Bone marrow (tissue), 2 donors: Measurements from ENCODE around the gene KLK11.
A peak's percentile ranks its signal among the peaks of the same experiment; 100 is the strongest.

Experiments
- DNase-seq, 2 donors: peaks; one replicate each; lab custom pipeline; 2025; lab: John Stamatoyannopoulos, UW

Gene KLK11

GRCh38 chr19:51027873-51028272 is 1.5 kb upstream of the KLK11 start:
- no peak for DNase-seq

- no peak for DNase-seq
Measured at GRCh38 chr19:51027126-51027806, 850 bp upstream of the KLK11 start.

- no peak for DNase-seq
Measured at GRCh38 chr19:51025809-51026553, 435 bp downstream of the KLK11 start.

- DNase-seq = no peak
Measured at GRCh38 chr19:51025401-51025800, 1.0 kb downstream of the KLK11 start.

DNA sequence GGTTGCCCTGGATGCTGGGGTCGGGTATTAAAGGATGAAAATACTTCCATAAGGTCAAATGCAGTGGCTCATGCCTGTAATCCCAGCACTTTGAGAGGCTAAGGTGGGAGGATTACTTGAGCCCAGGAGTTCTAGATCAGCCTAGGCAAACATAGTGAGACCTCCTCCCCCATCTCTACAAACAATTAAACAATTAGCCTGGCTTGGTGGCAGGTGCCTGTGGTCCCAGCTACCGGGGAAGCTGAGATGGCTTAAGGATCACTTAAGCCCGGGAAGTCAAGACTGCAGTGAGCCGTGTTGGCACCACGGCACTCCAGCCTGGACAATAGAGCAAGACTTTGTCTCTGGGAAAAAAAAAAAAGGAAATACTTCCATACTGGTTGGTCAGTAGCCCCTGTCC is 1.5 kb downstream of the KLK11 start:
- no peak for DNase-seq

DNA sequence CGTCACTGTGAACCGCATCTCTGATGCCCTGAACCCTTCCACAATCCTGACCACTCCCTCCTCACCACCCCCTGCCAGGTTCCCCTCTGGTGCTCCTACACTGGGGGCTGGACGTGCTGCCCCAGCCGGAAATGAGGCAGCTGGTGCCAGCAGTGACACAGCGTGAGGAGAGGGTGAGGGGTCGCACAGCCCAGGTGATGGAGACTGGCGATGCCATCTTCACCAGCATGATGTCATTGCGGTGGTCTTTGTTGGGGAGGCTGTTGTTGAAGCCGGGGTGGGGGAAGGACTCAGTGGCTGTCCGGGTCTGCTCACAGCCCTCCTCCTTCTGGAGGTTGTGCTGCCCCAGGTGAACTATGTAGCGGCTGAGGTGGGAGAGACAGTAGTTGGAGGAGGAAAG is 2.5 kb downstream of the KLK11 start:
- no peak for DNase-seq

- no peak for DNase-seq
Measured at GRCh38 chr19:51022526-51022925, 3.9 kb downstream of the KLK11 start.

DNA sequence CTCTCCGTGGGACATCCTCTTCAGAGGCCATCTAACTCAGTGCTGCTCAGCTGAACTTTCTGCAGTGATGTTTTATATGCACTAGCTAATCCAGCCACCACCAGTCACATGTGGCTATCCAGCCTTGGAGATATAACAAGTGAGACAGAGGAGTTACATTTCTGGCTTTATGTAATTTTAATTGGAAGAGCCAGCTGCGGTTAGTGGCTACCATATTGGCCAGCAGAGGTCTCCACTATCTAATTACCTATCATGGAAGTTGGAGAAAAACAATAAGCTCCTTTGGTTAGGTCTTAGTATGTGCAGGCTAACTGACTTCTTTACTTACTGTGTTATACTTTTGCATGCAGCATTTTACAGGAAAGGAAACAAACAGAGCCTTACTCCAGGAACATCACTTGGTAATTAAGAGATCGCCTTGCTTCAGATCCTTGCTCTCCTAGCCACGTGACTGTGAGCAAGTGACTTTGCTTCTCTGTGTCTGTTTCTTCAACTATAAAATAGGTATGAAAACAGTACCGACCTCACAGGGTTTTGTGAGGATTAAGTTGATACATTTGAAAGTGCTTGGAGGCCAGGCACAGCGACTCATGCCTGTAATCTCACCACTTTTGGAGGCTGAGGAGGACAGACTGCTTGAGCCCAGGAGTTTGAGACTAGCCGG is 5.3 kb downstream of the KLK11 start:
- peak in 1 of 2 donors; percentile 24 for DNase-seq

- DNase-seq = no peak
Measured at GRCh38 chr19:51019544-51019925, 6.9 kb downstream of the KLK11 start, which contains the start of gene KLK10. KLK10 (minus strand) TSS chr19:51019709; CDS start chr19:51019130, 579 bp downstream.

- no peak for DNase-seq
Measured at GRCh38 chr19:51018745-51019543, 7.5 kb downstream of the KLK11 start.

DNA sequence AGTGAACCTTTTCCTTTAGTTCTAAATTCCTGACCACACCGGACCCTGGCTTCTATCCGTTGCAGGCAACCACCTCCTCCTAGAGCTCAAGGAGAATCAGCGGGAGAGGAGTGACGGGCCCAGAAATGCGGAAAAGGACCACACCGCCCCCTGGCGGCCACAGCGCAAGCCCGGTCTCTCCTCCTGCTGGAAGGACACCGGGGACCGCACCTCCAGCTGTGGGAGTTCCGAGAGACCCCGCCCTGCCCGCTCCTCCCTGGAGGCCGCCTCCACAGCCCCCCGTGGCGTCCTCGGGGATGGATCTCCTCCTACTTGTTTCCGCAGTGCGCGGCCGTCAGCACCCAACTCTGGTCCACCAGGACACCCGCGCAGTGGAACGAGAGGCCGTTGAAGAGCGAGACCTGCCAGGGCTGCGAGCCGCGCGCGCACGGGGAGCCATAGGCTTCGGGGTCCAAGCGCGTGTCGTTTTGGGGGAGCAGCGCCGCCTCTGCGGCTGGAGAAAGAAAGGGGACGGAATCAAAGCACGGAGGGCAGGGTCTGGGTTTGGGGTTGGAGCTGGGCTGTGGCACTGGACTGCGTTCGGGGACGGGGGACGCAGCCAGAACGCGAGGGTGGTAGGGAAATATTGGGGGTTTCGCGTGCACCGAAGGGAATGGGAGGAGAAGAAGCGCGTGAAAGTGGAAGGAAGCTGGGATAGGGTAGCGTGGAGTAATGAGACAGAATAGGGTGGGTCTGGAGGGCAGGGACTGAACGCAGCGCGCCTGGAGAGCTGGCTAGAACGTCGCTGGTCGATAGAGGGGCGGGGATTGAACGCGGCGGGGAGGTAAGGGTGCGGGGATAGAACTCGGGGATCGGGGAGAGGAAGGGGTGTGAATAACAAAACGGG is 9.4 kb downstream of the KLK11 start:
- DNase-seq = peak in 1 of 2 donors; percentile 29

- no peak for DNase-seq
Measured at GRCh38 chr19:51015691-51016267, 10.6 kb downstream of the KLK11 start.

GRCh38 chr19:51014242-51014641 is 12.2 kb downstream of the KLK11 start:
- no peak for DNase-seq

DNA sequence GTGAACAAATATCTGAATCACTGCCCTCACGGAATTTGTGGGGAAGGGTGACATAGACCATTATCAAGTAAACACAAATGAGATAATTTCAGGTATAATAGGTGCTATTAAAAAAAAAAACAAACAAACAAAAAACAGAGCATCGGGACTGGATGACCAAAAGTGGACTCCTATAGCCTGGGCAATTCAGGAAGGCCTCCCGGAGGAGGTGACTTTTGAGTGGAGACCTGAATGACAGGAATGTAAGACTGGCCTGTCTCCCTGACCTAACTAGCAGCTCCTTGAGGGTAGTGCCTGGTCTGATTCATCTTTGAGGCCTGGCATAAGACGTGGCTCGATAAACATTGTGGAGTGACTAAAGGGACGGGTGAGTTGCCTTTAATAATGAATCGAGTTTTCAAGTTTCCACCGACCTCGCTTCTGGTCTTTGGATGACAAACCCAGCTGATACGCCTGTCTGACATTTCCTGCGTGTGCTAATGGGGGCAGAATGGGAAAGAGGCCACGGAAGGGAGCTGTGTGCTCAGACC is 13.7 kb downstream of the KLK11 start:
- DNase-seq = no peak

DNA sequence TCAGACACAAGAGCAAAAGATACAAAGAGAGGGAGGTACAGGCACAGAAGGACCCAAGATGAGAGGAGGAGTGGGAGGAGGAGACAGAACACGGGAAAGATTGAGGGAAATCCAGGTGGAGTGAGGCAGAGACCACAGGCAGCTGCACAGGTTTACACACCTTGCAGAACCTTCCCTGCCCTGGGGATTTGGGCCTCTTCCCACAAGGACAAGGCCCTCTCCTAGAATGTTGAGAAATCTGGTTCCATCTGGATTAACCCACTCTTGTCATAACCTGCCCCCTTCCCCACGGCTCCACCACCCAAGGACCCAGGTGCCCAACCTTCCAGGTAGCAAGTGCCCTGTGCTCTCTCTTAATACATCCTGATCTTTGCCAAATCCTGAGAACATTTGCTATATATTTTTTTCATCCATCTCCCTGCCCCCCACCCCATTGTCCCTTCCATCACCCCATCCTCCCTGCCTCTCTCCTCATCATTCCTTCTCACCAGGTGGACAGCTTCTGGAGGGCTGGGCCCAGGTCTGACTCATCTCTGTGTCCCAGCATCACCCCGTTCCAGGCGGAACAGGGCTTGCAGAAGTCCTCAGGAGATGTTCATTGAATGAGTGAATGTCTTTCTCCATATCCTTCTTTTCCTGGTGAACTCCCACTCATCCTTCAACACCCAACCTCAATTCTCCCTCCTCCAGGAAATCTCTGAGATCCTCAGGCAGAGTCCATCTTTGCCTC is 16.2 kb downstream of the KLK11 start:
- no peak for DNase-seq

DNA sequence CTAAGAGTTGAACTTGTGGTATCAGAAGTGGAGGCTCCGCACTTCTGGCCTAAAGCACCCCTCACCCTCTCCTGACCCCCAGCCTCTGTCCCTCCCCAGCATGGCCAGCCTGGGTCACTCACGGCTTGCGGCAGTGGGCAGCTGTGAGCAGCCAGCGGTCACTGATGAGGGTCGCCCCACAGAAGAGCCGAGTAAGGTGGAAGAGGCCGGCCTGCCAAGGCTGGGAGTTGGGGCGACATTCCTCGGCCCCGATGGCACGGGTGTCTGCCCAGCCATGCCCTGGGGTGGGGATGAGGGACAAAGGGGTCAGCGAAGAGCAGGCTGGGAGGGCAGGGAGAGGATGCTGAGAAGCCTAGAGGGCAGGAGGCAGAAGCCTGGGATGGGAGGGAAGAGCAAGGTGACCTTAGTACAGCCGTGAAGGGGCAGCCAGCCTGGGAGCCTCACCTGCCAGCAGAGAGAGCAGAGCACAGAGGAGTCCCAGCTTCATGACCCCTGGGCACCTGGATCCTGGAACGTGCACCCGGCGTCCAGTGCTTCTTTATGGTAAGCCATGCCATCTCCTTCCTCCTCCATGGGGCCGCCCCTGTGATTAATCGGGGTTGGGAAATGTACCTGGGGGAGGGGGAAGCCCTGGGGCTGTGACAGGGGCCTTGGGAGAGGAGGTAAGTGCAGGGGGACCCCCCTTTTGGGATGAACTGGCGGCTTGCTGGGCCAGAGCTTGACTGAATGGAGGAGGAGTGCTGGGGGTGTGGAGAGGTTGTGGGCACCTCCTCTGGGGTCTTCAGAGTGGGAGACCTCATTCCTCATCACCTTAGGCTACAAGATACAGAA is 17.1 kb downstream of the KLK11 start:
- no peak for DNase-seq

DNA sequence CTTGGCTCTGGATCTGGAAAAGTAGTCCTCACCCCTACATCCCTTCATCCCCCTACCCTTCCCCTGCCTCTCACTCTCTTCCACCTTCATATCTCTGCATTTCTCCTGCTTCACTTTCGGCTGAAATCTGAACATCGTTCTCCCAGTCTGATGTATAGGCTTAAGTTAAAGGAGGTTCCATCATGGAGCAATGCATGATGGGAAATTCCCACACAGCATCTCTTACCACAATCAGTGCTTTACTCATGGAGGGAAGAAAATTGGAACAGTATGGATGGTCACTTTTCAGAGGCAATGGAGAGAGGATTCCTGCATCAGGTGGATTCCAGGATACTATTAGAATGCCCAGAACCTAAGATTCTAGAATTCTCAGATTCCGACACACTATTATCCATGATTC is 18.9 kb downstream of the KLK11 start:
- no peak for DNase-seq

DNA sequence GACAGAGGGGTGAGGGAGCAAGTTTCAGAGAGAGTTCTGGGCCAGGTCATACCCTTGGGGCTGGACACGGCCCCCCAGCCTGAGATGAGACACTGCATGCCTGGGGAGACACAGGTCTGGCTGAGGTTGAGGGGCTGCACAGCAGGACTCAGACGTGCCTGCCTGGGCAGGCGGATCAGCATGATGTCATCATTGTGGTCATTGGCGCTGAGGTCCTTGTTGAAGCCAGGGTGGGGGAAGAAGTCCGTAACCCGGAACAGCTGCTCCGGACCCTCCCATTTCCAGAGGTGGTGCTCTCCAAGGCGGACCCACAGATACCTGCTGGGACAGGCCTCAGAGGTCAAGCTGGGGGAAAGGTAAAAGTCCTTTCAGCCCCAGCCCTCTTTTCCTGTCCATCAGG is 20.0 kb downstream of the KLK11 start:
- DNase-seq = no peak

DNA sequence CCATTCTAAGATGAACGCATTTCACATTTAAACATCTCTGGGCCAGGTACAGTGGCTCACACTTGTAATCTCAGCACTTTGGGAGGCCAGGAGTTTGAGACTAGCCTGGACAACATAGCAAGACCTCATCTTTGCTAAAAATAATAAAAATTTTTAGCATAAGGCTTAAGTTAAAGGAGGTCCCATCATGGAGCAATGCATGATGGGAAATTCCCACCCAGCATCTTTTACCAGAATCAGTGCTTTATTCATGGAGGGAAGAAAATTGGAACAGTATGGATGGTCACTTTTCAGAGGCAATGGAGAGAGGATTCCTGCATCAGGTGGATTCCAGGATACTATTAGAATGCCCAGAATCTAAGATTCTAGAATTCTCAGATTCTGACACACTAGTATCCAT is 21.2 kb downstream of the KLK11 start:
- DNase-seq = no peak
